NCI-H69 (cell line): ENCODE data around the gene DLEU7.
A peak's percentile ranks its signal among the peaks of the same experiment; 100 is the strongest.

ENCODE experiments used
- DNase-seq: peaks from one replicate; lab custom pipeline; 2025; lab: John Stamatoyannopoulos, UW

The DLEU7 gene

GRCh38 chr13:50843257-50844083, at the start of gene DLEU7:
TSS of gene DLEU7 (minus strand) at chr13:50843692. CDS start at chr13:50843646, 46 bp downstream.
- no peak for DNase-seq

DNA sequence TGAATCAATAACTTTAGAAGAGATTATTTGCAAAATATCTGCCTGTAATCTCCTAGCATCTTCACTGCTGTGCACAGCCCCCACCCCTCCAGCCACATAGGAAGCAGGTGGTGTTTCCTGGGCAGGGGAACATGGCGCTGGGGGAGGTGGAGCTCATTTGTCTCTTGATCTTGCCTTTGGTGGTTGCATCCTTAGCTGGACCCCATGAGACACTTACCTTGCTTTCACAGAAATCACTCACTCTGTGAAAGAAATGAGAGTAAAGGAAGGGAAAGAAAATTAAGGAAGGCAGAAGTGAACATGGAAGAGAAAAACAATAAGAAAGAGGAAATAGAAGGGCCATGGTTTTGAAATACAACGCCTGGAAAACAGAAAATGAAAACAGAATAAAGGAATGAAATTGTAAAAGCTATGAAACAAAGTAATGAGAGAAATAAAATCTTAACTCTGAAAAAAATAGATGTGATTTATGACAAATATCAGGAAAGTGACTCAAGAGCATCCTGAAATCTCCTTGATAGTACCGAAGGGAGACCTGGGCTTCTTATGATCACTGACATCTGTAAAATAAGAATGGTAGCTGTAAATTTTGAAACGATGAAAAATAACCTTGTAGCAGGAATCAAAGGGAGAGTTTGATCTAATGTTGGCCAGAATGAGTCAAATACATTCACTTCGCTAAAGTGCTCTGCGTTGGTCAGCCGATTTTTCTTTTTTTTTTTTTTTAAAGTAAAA, 48.9 kb upstream of the DLEU7 start:
- no peak for DNase-seq

DNA sequence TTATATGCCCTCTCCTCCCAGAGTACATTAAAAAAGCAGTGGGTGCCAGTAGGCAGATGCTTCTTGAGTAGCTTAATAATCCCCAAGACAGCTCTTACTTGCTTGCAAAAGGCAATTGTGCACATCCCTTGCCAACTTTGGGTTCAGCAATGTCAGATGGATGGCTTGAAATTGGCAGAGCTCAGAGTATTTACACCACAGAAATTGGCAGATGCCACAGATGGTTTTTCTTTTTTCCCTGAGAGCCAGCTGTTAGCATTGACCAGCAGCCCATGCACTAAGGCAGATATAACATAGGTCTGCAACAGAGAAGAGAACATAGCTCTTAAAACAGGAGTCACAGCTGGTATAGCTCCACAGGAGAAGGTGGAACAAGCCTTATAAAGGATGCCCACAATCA, 47.7 kb upstream of the DLEU7 start:
- peak; percentile 16 for DNase-seq

- no peak for DNase-seq
Observed at GRCh38 chr13:50889317-50889716, 45.8 kb upstream of the DLEU7 start.

DNA sequence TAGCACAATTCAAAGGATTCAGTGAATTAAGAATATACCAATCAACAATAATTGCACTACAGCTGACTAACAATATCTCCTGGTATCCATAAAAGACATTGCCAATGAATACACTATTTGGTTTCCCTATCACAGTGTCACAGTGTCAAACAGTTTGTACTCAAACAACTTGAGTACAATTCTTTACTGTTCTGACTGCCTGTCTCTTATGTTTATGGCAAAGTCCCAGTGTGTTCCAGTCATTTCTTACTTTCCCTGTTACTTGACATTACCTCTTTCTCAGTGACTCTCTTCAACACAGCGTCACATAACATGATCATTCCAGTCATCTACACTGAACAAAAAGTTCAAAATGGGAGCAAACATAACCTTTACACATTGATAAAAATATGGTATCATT, 44.9 kb upstream of the DLEU7 start:
- no peak for DNase-seq

DNA sequence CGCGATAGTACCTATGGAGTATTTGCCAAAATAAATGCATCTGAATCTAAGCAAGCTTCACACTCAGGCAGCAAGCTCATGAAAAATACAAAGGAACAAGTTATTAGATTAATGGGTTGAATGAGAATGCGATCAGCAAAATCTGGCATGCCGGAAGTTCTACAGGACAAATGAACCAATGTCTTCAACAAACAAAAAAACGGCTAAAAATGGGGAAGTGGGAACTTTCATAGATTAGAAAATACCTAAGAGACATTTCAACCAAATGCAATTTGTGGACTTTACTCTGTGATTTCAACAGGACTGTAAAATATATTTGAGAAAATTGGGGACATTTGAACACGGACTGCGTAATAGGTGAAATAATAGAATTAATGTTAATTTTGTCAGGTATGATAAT, 43.7 kb upstream of the DLEU7 start:
- no peak for DNase-seq

DNA sequence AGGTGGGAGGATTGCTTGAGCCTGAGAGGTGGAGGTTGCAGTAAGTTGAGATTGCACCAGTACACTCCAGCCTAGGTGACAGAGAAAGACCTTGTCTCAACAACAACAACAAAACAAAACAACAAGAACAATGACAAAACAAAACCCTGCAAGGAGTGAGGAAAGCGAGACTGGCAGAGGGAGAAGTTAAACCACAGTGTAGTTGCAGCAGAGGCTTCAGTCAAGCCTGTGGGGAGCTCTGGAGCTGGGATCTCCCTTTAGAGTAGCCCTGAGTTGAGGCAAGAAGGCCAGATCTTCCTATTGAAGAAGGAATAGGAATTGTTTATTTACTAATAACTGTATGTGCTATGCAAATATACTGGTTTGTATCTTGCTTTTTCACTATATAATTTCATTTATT, 40.8 kb upstream of the DLEU7 start:
- DNase-seq = no peak

GRCh38 chr13:50883728-50884127, 40.2 kb upstream of the DLEU7 start:
- no peak for DNase-seq

GRCh38 chr13:50882816-50883435, 39.4 kb upstream of the DLEU7 start:
- no peak for DNase-seq

- DNase-seq = no peak
Observed at GRCh38 chr13:50873991-50874390, 30.5 kb upstream of the DLEU7 start.

DNA sequence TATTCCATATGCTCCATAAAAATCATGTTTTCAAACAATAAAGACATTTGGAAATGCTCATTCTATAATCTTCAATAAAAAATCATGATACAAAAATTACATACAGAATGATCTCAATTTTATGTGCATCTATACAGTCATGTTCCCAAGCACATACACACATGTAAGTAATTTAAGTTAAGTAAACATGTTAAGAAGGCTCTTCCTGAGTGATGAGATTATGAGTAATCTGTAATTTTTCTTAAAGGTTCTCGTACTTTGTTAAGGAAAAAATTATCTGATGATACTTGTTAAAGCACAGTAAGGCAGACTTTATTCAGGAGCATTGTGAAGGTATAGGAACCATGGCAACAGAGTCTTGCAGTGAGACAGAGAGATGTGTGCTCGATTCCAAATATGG, 30.0 kb upstream of the DLEU7 start:
- peak; percentile 16 for DNase-seq

DNA sequence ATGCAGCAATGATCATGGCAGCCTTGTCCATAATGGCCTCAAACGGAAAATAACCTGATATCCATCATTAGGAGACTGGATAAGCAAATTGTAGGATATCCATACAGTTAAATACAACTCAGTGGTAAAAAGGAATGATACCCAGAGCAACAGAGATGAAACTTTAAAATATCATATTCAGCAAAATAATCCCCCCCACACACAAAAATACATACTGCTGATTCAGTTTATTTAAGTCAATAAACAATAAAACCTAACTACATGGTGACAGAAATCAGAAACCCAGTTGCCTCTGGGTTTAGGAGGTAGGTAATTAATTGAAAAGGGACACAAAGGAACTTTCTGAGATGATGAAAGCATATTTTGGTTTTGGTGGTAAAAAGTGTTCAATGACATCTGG, 27.9 kb upstream of the DLEU7 start:
- no peak for DNase-seq

GRCh38 chr13:50867637-50867945, 24.1 kb upstream of the DLEU7 start:
- DNase-seq = no peak

GRCh38 chr13:50866817-50867636, 23.5 kb upstream of the DLEU7 start:
- DNase-seq = no peak

DNA sequence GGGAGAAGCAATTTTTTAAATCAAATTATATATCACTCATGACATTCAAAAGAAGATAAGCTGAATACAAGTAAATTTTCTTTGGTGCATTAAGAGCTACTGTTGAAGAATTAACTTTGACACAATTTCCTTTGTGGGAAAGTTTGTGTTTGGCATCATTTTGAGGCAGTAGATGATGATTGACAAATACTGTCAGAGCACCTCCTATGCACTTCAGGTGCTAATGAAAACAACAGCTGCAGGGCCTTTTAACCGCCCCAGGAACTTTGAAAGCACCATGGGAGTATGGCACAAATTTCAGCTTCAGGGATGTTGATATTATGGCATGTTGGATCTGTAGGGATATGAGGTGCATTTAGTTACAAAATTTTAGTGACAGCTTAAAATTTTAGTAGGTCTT, 21.0 kb upstream of the DLEU7 start:
- DNase-seq = no peak

DNA sequence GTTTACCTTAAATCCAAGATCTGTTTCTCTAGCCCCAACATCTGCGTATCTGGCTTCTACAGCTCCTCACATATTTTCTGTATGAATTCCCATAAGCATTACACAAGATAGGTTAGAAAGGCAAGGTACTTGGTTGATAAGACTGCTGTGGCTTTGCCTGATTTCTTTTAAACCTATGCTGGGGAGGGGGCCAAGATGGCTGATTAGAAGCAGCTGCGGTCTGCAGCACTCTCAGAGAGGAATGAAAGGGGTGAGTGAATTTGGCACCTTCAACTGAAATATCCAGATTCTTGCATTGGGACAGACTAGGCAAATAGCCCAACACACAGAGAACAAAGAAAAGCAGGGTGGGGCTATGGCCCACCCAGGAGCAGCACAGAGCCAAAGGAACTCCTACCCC, 12.2 kb upstream of the DLEU7 start:
- DNase-seq = no peak

DNA sequence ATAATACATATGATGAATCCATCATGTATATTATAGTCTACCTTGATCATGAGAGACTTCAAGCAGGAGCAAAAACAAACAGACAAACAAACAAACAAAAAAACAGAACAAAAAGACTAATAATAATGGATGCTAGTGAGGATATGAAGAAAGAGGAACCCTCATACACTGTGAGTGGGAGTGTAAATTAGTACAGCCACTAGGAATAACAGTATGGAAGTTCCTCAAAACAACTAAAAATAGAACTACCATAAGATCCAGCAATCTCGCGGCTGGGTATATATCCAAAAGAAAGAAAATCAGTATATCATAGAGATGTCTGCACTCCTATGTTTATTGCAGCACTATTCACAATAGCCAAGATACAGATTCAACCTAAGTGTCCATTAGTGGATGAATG, 7.0 kb upstream of the DLEU7 start:
- DNase-seq = no peak

GRCh38 chr13:50847501-50847900, 4.0 kb upstream of the DLEU7 start:
- DNase-seq = no peak

DNA sequence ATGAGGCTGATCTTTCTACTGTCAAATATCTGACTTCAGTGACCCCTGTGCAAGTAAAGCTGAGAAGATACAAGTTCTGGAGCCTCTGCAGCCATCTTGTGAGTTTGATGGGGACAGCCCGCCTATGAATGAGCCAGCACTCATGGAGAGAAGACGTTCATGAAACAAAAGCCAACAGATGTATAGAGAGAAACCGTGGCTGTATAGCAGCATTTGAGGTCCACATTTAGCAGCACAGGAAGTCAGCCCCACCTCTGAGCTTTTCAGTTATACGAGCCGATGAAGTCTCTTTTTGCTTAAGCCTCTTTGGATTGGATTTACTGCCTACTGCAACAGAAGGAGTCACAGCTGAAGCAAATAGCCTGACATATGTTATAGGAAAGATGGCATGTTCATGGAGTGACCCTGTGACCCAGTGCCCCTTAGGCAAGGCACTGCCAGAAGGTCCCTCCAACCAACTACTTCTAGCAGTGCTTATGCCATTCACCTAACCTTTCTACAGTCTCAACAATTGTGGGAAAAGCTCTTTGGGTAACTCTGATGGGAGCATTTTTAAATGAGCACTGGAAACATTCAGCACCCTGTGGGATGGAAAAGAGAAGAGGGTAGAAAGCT, 3.5 kb upstream of the DLEU7 start:
- no peak for DNase-seq

- peak; percentile 6 for DNase-seq
Observed at GRCh38 chr13:50845211-50845610, 1.7 kb upstream of the DLEU7 start.

DNA sequence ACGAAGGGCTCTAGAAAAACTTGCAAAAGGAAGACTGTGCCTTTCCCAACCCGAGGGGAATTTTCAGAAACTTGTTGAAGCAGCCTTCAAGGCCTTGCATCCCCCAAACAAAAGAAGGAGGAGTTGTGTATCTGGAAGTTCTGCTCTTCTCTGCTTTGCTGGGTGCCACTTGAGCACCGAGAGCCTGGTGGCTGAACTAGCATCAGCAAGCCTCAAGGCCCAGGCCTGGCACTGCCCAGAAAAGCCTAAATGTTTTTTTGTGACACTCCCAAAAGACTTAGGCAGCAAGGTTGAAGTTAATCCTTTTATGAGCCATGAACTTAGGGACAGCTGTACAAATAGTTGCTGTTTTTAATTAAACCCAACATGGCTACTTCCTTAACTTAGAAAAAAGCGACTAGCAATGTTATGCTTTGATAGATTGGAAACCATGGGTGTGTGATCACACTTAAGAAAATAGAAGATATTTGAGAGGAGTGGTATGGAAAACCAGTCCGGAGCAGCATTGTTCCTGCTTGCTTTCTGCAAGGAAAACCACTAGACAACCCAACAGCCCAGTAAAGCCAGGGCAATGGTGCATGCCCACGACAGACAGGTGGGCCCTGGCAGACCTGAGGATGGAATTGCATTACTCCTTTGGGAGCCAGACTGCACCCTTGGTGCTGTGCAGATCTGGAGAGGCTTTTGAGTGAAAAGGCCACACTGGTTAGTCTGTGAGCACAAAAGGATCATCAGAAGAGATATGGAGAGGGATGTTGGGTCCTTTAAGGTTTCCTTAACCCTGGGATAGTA, 788 bp upstream of the DLEU7 start:
- no peak for DNase-seq
